Measurements from ENCODE around the gene MPHOSPH10.
"Not testable (repeated sequence)": the region's sequence is repeated elsewhere in the genome, so short reads cannot be mapped to it uniquely, and the experiment has no call there.

MPHOSPH10 gene

DNA sequence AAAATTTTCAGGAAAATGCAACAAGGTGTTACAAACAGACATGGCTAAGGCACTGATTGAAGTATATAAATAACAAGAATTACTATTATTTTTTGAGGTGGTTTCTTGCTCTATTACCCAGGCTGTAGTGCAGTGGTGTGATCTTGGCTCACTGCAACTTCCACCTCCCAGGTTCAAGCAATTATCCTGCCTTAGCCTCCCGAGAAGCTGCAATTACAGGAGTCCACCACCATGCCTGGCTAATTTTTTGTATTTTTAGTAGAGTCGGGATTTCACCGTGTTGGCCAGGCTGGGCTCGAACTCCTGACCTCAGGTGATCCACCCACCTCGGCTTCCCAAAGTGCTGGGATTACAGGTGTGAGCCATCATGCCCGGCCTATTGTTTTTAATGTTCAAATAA, 24.0 kb upstream of the MPHOSPH10 start:
- H3K9me3 Mint-ChIP-seq, DNase-seq, H3K27me3 Mint-ChIP-seq, H3K4me3 Mint-ChIP-seq, CTCF ChIA-PET, H3K4me1 Mint-ChIP-seq, H3K27ac Mint-ChIP-seq: not testable (repeated sequence)
- peaks cover 18% of the 10 kb centered on the region for H3K36me3 Mint-ChIP-seq

DNA sequence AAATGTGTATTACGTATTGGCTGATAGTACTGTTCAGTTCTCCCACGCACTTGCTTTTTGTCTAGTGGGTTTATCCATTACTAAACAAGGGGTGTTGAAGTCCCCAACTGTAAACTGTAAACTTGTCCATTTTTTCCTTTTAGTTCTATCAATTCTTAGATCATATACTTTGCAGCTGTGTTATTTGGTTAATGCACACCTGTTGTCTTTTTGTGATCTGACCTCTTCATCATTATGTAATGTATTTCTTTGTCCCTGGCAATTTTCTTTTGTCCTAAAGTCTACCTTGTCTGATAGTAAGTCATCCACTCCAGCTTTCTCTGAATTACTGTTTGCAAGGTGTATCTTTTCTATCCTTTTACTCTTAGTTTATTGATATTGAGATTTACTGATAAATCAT, 22.3 kb upstream of the MPHOSPH10 start:
- CTCF ChIA-PET = no interaction called here
- peaks cover 22% of the 10 kb centered on the region for H3K36me3 Mint-ChIP-seq
- peaks cover 3% of the 10 kb centered on the region for H3K4me1 Mint-ChIP-seq
- H3K27me3 Mint-ChIP-seq = peaks cover 7% of the 10 kb centered on the region
- peaks cover 2% of the 10 kb centered on the region for H3K9me3 Mint-ChIP-seq
- no peak overlapping the region for H3K27ac Mint-ChIP-seq
- DNase-seq = no peak
- H3K4me3 Mint-ChIP-seq = no peak overlapping the region

DNA sequence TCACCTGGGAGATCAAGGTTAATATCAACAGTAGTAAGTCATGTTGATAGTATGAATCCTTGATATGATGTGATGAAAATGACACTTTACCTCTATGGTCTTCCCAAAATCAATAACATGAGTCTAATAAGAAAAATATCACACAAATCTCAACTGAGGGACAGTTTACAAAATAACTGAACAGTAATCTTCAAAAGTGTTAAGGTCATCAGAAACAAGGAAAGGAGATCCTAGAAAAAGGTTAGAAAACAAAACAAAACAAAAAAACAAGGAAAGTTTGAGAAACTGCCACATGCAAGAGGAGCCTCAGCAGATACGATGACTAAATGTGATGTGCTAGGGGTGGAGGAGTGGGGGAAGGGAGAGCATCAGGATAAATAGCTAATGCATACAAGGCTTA, 16.6 kb upstream of the MPHOSPH10 start:
- no peak for DNase-seq
- Mint-ChIP-seq H3K27ac (no peak overlapping the region), H3K4me1 (peaks cover 3% of the 10 kb centered on the region), H3K27me3 (no peaks in the 10 kb centered on the region), H3K4me3 (no peak overlapping the region), H3K9me3 (no peaks in the 10 kb centered on the region), H3K36me3 (peaks cover 18% of the 10 kb centered on the region)
- CTCF ChIA-PET = interaction anchor here (1.0 to 1.4 kb wide), 3 partner anchors 10 to 13 kb away, joined by 3 to 9 read pairs (median 3); no protein-coding TSS in a partner anchor

DNA sequence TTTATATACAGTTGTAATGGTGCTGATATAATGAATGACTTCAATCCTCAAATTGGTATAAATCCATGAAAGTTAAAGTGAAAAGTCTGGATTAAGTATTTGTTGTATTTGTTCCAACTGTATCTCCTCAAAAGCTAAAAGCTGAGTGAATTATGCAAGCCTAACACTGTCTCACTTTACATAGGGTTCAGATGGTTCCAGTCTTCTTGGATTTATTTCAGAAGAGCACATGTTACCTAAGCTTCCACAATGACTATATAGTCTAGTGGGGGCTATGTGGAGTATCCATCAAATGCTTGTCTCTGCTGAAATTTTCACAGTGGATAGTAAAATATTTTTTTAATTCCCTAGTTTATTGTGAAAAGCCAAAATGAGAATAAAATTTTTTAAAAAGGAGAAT, 13.4 kb upstream of the MPHOSPH10 start:
- Mint-ChIP-seq H3K27me3 (no peaks in the 10 kb centered on the region), H3K9me3 (no peaks in the 10 kb centered on the region), H3K36me3 (peaks cover 14% of the 10 kb centered on the region), H3K27ac (no peak overlapping the region), H3K4me3 (no peak overlapping the region), H3K4me1 (peaks cover 3% of the 10 kb centered on the region)
- CTCF ChIA-PET = no interaction called here
- DNase-seq = no peak

- no peak overlapping the region for H3K27ac Mint-ChIP-seq
- peaks cover 13% of the 10 kb centered on the region for H3K36me3 Mint-ChIP-seq
- no peak for DNase-seq
- no peak overlapping the region for H3K4me3 Mint-ChIP-seq
- CTCF ChIA-PET = interaction anchor here (0.9 kb wide), 1 partner anchor 20 kb away, joined by 6 read pairs; no protein-coding TSS in a partner anchor
- no peaks in the 10 kb centered on the region for H3K4me1 Mint-ChIP-seq
- H3K9me3 Mint-ChIP-seq = no peaks in the 10 kb centered on the region
- no peaks in the 10 kb centered on the region for H3K27me3 Mint-ChIP-seq
Measured at GRCh38 chr2:71120195-71120594, 10.2 kb upstream of the MPHOSPH10 start.

- no peak for DNase-seq
- CTCF ChIA-PET = interaction anchor here (1.1 kb wide), 1 partner anchor 23 kb away, joined by 3 read pairs; no protein-coding TSS in a partner anchor
- Mint-ChIP-seq H3K4me1 (no peaks in the 10 kb centered on the region), H3K27ac (no peak overlapping the region), H3K27me3 (no peaks in the 10 kb centered on the region), H3K36me3 (peaks cover 13% of the 10 kb centered on the region), H3K9me3 (no peaks in the 10 kb centered on the region), H3K4me3 (no peak overlapping the region)
Measured at GRCh38 chr2:71121479-71121878, 9.0 kb upstream of the MPHOSPH10 start.

GRCh38 chr2:71122387-71123298, 7.8 kb upstream of the MPHOSPH10 start:
- H3K4me1 Mint-ChIP-seq = no peaks in the 10 kb centered on the region
- CTCF ChIA-PET = interaction anchor here (1.1 kb wide), 1 partner anchor 24 kb away, joined by 3 read pairs; no protein-coding TSS in a partner anchor
- H3K4me3 Mint-ChIP-seq = no peak overlapping the region
- H3K27ac Mint-ChIP-seq = no peak overlapping the region
- no peaks in the 10 kb centered on the region for H3K9me3 Mint-ChIP-seq
- no peak for DNase-seq
- no peaks in the 10 kb centered on the region for H3K27me3 Mint-ChIP-seq
- peaks cover 14% of the 10 kb centered on the region for H3K36me3 Mint-ChIP-seq

DNA sequence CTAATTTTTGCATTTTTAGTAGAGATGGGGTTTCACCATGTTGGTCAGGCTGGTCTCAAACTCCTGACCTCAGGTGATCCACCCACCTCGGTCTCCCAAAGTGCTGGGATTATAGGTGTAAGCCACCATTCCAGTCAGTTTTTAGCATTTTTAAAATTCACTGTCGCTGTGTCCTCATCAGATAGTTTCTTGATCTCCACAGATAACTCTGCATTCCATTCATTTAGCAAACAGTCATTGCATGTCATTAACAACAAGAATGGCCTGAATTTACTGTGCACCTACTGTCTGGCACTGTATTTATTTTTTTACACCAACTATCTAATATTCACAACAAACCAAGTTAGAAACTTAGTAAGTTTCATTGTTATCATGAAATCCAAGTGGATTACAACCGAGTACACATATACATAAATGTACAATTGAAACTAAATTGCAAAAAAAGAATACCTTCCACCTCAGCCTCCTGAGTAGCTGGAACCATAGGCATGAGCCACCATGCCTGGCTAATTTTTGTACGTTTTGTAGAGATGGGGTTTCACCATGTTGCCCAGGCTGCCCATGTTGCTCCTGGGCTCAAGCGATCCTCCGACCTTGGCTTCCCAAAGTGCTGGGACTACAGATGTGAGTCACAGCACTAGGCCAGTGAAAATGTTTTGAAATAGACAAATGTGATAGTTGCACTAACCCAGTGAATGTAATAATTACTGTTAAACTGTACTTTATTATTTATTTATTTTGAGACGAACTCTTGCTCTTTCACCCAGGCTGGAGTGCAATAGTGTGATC, 4.7 kb upstream of the MPHOSPH10 start:
- no peaks in the 10 kb centered on the region for H3K27me3 Mint-ChIP-seq
- peaks cover 16% of the 10 kb centered on the region for H3K36me3 Mint-ChIP-seq
- H3K27ac Mint-ChIP-seq = no peak overlapping the region
- CTCF ChIA-PET = interaction anchor here (0.9 kb wide), 1 partner anchor 25 kb away, joined by 3 read pairs; no protein-coding TSS in a partner anchor
- no peak for DNase-seq
- no peak overlapping the region for H3K4me3 Mint-ChIP-seq
- no peaks in the 10 kb centered on the region for H3K9me3 Mint-ChIP-seq
- peaks cover 12% of the 10 kb centered on the region for H3K4me1 Mint-ChIP-seq

- Mint-ChIP-seq H3K27me3 (no peaks in the 10 kb centered on the region), H3K36me3 (peaks cover 13% of the 10 kb centered on the region), H3K4me3 (no peak overlapping the region), H3K27ac (no peak overlapping the region), H3K4me1 (peaks cover 12% of the 10 kb centered on the region), H3K9me3 (no peaks in the 10 kb centered on the region)
- CTCF ChIA-PET = interaction anchor here (0.9 kb wide), 1 partner anchor 27 kb away, joined by 3 read pairs; no protein-coding TSS in a partner anchor
- no peak for DNase-seq
Measured at GRCh38 chr2:71126957-71127356, 3.5 kb upstream of the MPHOSPH10 start.

DNA sequence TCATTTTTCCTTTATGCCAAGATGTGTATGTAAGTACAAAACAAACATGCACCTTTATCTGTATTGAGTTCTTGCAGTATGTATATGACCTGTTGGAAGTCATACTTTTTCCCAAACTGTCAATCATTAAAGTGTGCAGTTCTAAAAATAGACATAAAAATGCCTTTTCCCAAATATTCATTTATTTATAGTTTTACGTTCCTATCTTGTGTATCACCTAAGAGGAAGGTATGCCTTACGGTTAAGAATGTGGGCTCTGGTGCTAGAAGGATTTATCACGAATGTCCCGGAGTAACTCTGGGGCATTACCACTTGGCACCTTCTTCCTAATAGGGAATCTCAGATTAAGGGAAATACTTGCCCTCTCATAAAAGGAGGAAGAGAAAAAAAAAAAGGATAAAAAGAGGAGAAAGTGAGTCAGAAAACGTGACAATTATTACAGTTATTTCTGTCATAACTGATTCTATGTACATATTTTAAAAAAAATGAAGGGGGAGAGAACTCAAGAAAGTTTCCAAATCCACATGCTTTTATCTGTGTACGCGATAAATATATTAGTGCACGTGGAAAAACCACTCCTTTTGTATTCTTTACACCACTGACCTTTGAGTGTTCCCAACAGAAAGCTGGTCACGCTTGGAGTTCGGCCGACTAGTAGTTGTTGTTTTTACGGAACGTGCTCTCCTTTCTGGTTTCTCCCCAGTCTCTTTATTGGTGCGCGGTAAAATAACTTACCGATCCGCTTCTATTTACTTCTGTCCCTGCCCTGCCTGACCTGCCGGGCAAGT, 1.1 kb upstream of the MPHOSPH10 start:
- CTCF ChIA-PET = interaction anchor here (1.0 to 2.2 kb wide), 3 partner anchors 29 to 58 kb away, joined by 3 to 9 read pairs (median 3); no protein-coding TSS in a partner anchor
- H3K4me1 Mint-ChIP-seq = peaks cover 12% of the 10 kb centered on the region
- no peak overlapping the region for H3K27ac Mint-ChIP-seq
- H3K36me3 Mint-ChIP-seq = peaks cover 7% of the 10 kb centered on the region
- no peak overlapping the region for H3K4me3 Mint-ChIP-seq
- no peaks in the 10 kb centered on the region for H3K9me3 Mint-ChIP-seq
- no peak for DNase-seq
- no peaks in the 10 kb centered on the region for H3K27me3 Mint-ChIP-seq

DNA sequence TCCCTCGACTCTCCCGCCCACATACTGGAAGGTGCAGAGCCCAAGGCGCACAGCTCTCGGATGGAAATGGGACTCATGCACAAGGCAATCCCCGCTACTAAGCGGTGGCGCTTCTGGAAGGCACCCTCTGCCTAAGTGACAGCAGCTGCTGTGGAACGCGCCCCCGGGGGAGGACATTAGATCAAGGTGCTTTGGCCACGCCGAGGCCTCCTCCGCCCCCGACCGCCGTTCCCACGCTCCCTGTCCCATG, 607 bp upstream of the MPHOSPH10 start:
- Mint-ChIP-seq H3K27ac (no peak overlapping the region), H3K4me3 (no peak overlapping the region), H3K4me1 (peaks cover 12% of the 10 kb centered on the region), H3K9me3 (no peaks in the 10 kb centered on the region), H3K36me3 (peaks cover 8% of the 10 kb centered on the region), H3K27me3 (no peaks in the 10 kb centered on the region)
- CTCF ChIA-PET = interaction anchor here (1.0 to 2.2 kb wide), 3 partner anchors 29 to 59 kb away, joined by 3 to 9 read pairs (median 3); no protein-coding TSS in a partner anchor
- DNase-seq = no peak

DNA sequence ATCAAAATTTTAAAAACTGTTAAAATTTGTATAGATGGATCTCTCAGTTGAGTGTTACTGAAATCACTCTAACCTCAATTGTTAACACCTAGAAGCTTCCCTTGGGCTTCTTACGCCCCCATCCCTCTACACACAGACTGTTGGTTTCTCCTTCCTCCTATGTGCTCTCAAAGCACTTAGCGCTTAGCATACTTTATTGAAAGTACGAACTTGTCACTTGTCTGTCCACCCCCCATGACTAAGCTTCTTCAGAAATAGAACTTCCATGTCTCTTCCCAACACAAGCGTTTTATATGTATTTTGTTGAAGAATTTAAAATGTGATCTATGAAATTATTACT, 441 bp downstream of the MPHOSPH10 start:
- H3K9me3 Mint-ChIP-seq = no peaks in the 10 kb centered on the region
- H3K4me3 Mint-ChIP-seq = no peak overlapping the region
- peaks cover 11% of the 10 kb centered on the region for H3K36me3 Mint-ChIP-seq
- no peak overlapping the region for H3K27ac Mint-ChIP-seq
- CTCF ChIA-PET = interaction anchor here (0.6 to 2.2 kb wide), 5 partner anchors 30 to 201 kb away, joined by 3 to 9 read pairs (median 4); partner anchors contain the start of genes NAGK and ZNF638
- no peak for DNase-seq
- H3K27me3 Mint-ChIP-seq = no peaks in the 10 kb centered on the region
- H3K4me1 Mint-ChIP-seq = peaks cover 12% of the 10 kb centered on the region

DNA sequence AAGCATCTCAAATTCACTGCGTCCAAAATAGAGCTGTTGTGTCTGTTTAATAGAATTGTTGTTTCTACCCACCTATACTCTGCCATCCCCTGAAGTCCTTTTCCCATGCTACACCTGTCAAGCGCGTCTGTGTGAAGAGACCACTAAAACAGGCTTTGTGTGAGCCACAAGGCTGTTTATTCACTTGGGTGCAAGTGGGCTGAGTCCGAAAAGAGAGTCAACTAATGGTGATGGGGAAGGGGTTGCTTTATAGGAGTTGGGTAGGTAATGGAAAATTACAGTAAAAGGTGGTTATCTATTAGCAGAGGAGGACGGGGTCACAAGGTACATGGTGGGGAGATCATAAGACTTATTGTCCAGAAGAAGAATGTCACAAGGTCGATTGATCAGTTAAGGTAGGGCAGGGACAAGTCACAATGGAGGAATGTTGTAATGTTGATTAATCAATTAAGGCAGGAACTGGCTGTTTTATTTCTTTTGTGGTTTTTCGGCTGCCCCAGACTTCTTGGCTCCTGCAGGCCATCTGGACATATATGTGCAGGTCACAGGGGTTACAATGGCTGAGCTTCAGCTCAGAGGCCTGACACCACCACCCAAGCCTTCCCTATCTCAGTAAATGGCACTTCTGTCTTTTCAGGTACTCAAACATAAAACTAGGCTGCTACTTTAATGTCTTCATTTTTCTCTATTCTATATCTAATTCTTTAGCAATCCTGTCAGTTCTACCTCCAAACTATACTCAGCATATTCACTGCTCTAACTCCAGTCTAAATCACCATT, 1.1 kb downstream of the MPHOSPH10 start:
- Mint-ChIP-seq H3K4me1 (peaks cover 12% of the 10 kb centered on the region), H3K36me3 (peaks cover 14% of the 10 kb centered on the region)
- H3K9me3 Mint-ChIP-seq, DNase-seq, H3K27ac Mint-ChIP-seq, H3K27me3 Mint-ChIP-seq, H3K4me3 Mint-ChIP-seq: not testable (repeated sequence)
- CTCF ChIA-PET = interaction anchor here (0.6 to 2.2 kb wide), 4 partner anchors 31 to 200 kb away, joined by 3 to 9 read pairs (median 6); partner anchors contain the start of genes NAGK and ZNF638
